ENCODE results near the gene TNFRSF8.

TNFRSF8 gene

DNA sequence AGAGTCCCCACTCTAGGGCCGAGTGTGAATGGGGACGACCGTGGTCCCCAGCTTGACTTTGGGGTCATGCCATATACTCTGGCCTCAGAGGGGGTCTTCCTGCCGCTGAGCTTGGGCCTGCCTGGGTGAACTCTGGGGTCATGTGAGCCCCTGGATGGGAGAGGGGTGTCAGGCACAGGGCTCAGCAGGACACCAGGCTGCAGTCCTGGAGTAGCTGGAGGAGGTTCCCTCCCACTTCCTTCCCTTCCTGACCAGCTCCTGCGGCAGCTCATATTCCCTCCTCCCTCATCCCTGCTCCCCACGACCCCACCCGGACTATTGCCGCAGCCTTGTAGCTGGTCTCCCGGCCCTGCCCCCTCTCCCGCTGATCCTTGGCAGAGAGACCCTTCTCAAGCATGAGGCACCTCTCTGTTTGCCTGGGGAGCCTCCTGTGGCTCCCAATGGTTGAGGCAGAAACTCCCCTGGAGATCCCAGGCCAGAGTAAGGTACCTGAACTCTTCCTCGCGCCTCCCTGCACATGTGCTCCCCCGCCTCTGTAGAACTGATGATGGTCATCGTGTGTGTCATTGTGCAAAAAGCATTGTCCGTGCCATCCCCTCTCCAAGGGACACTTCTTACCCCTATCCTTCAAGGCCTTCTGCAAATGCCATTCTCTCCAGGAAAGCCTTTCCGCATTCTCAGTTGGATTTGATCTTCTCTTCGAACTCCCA lies 105.5 kb downstream of the TNFRSF8 start:
- no peak overlapping the region for H3K4me3 ChIP-seq (replicated peaks; ENCODE audit: low read depth, low read length)
- TF ChIP-seq, protein P1, sequence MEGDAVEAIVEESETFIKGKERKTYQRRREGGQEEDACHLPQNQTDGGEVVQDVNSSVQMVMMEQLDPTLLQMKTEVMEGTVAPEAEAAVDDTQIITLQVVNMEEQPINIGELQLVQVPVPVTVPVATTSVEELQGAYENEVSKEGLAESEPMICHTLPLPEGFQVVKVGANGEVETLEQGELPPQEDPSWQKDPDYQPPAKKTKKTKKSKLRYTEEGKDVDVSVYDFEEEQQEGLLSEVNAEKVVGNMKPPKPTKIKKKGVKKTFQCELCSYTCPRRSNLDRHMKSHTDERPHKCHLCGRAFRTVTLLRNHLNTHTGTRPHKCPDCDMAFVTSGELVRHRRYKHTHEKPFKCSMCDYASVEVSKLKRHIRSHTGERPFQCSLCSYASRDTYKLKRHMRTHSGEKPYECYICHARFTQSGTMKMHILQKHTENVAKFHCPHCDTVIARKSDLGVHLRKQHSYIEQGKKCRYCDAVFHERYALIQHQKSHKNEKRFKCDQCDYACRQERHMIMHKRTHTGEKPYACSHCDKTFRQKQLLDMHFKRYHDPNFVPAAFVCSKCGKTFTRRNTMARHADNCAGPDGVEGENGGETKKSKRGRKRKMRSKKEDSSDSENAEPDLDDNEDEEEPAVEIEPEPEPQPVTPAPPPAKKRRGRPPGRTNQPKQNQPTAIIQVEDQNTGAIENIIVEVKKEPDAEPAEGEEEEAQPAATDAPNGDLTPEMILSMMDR (IDR thresholded peaks at IDR 0.05; ENCODE audit: low read depth, low read length, missing control alignments) = no peak
- no peak for DNase-seq (ENCODE audit: extremely low read depth, low read depth)

DNA sequence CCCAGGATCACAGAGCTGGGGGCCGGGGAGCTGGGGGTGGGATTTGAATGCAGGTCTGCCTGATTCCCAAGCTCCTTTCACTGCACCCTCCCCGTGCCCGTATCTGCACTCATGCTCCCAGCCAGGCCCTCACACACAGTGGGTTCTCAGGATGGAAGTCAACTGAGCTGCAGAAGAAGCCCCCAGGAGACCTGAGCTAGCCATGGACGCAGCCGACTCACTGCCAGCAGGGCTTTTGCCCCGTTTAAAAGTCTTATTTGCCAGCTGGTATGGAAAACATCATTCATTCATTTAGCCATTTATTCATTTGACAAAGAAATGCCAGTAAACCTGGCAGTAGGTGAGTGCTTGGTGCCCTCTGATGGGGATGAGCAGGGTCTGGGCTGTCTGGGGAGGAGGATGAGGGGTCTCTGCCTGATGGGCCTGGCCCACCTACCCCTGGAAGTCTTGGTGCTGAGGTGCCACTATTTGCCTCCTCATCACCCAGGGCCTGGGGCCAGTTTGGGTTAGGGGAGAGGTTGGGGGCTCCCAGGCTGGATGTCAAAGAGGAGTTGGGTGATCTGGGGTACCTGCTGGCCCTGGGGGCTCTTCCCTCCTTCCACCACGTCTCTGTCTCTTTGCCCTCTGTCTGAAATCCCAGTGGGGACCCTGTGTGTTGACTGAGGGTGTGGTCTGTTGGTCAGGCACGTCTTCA lies 106.5 kb downstream of the TNFRSF8 start:
- DNase-seq (ENCODE audit: extremely low read depth, low read depth) = no peak
- H3K4me3 ChIP-seq (replicated peaks; ENCODE audit: low read depth, low read length) = no peak overlapping the region
- TF ChIP-seq, protein P1 (IDR thresholded peaks at IDR 0.05; ENCODE audit: low read depth, low read length, missing control alignments) = no peak

DNA sequence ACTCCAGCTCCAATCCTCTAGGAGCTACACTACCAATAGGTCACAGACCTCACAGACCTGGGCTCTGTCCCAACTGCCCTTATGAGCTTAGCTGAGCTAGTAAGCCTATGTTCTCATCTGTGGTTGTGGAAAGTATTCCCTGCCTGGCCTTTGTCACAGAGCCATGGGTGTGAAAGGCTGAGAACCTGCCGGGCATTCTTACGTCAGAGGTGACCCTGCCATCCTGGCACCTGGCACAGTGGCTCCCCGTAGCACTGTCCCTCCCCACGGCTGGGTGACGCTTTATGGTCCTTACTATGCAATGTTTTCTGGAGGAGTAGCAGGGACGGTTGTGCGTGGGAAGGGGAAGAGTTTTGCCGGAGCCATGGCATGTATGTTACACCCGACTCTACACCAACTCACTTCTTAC lies 107.2 kb downstream of the TNFRSF8 start:
- no peak for DNase-seq (ENCODE audit: extremely low read depth, low read depth)
- no peak overlapping the region for H3K4me3 ChIP-seq (replicated peaks; ENCODE audit: low read depth, low read length)
- TF ChIP-seq, protein P1 (IDR thresholded peaks at IDR 0.05; ENCODE audit: low read depth, low read length, missing control alignments) = no peak

DNA sequence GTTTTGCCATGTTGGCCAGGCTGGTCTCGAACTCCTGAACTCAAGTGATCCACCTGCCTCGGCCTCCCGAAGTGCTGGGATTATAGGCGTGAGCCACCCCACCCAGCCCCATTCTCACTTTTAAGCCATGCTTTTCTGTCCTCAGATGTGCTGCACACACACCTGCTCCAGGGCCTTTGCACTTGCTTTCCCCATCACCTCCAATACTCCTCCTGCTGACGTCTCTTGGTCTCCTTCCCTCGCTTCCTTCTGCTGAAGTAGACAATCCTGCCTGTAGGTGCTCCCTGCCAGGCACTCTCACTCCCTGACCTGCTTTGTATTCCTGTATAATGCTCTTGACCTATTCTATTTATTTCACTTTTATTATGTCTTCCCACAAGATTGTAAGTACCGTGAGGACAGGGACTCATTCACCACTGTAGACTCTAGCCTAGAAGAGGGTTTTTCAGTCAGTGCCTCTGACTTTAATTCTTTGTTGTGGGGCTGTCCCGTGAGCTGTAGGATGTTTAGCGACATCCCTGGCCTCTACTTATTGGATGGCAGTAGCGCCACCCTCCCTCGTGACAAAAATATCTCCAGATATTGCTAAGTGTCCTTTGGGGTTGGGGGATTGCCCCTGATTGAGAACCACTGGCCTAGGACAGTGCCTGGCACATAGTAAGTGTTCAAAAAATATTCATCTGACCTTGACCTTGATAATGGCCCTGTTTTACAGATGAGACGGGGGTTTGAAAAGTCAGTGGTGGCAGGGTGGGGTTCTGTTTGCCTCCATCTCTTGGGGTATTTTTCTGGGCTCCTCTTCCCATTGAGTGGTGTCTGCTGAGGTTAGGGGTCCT lies 108.3 kb downstream of the TNFRSF8 start:
- DNase-seq (ENCODE audit: extremely low read depth, low read depth) = no peak
- no peak overlapping the region for H3K4me3 ChIP-seq (replicated peaks; ENCODE audit: low read depth, low read length)
- TF ChIP-seq, protein P1 (IDR thresholded peaks at IDR 0.05; ENCODE audit: low read depth, low read length, missing control alignments) = no peak

DNA sequence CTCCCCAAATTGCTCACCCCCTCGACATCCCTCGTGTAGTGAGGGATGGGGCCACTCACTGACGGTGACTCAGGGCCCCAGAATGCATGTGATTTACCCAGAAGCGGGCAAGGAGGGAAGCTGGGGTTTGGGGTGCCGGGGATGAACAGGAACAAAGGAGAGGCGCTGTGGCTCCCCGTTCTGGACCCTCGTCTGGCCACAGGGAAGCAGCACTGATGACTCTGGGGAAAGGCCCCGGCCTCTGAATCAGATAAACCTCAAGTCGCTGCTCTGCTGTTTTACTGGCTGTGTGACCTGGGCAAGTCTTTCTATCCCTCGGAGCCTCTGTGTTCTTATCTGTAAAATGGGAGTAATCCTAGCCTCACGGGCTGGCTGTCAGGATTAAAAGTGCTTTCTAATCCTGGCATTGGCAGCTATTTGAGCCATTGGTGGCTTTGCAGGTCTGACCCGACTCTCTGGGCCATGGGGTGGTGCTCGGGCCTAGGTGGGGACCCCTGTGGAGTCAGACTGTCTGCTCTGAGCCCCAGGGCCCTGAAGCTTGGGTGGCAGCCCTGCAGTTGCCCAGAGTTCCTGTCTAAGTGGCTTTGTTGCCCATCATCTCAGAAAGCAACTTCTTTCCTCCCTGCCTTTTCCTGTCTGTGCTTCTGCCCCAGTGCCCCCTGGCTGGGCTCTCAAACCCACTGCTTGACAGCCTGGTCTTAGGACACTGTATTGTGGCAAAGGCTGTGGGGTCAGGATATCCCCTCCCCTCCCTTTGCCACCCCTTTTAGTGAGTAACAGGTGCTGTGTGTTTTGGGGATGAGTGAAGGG lies 109.1 kb downstream of the TNFRSF8 start:
- TF ChIP-seq, protein P1 (IDR thresholded peaks at IDR 0.05; ENCODE audit: low read depth, low read length, missing control alignments) = no peak
- no peak overlapping the region for H3K4me3 ChIP-seq (replicated peaks; ENCODE audit: low read depth, low read length)
- DNase-seq (ENCODE audit: extremely low read depth, low read depth) = no peak

DNA sequence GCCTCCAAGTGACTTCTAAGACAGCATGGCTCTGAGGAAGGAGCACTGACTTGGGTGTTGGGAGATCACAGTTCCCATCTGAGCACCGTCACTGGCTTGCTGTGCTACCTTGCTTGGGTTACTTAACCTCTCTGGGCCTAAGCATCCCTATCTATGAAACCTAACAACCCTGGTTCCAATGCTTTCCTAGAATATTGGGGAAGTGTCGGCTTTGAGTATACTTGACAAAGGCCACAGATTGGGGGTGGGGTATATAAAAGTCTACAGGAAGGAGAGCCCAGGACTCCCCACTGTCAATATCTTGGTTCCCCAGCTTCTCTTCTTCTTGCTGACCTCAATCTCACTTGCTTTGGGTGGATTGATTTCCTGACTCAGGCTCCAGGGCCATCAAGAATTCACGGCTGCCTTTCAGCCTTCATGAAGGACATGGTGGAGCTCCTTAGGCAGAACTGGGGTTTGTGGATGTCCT lies 110.0 kb downstream of the TNFRSF8 start:
- H3K4me3 ChIP-seq (replicated peaks; ENCODE audit: low read depth, low read length) = no peak overlapping the region
- DNase-seq (ENCODE audit: extremely low read depth, low read depth) = no peak
- TF ChIP-seq, protein P1 (IDR thresholded peaks at IDR 0.05; ENCODE audit: low read depth, low read length, missing control alignments) = no peak

All from HFF-Myc (cell line).